ENCODE measurements around the gene NPIPB6. TPM values are rescaled to one million over a fixed set of nuclear protein-coding genes. Genes with fewer than 3 reads are reported as not detected.

Gene NPIPB6
- total and polyA plus RNA-seq, 2 experiments from 2014 or later = 1.5 to 1.8 TPM

DNA sequence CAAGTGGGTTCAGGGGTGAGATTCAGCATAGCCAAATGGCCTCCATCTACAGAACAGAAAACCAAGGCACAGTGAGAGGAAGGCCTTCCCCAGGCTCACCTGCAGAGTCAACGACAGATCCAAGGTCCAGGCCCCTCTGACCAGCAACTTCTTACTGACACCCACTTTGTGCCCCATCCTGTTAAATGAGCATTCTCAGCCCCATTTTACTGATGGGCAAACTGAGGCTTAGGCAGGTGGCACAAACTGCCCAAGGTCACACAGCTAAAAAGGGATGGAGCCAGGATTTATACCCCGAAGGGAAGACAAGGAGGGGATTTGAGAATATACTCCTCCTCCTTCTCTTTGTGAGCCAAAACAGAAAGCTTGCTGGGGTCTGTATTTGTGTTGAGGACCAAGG, 61.7 kb downstream of the NPIPB6 start (continued):
- TF ChIP-seq, protein P1, sequence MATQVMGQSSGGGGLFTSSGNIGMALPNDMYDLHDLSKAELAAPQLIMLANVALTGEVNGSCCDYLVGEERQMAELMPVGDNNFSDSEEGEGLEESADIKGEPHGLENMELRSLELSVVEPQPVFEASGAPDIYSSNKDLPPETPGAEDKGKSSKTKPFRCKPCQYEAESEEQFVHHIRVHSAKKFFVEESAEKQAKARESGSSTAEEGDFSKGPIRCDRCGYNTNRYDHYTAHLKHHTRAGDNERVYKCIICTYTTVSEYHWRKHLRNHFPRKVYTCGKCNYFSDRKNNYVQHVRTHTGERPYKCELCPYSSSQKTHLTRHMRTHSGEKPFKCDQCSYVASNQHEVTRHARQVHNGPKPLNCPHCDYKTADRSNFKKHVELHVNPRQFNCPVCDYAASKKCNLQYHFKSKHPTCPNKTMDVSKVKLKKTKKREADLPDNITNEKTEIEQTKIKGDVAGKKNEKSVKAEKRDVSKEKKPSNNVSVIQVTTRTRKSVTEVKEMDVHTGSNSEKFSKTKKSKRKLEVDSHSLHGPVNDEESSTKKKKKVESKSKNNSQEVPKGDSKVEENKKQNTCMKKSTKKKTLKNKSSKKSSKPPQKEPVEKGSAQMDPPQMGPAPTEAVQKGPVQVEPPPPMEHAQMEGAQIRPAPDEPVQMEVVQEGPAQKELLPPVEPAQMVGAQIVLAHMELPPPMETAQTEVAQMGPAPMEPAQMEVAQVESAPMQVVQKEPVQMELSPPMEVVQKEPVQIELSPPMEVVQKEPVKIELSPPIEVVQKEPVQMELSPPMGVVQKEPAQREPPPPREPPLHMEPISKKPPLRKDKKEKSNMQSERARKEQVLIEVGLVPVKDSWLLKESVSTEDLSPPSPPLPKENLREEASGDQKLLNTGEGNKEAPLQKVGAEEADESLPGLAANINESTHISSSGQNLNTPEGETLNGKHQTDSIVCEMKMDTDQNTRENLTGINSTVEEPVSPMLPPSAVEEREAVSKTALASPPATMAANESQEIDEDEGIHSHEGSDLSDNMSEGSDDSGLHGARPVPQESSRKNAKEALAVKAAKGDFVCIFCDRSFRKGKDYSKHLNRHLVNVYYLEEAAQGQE (IDR thresholded peaks at IDR 0.05; ENCODE audit: unreplicated experiment) = no peak
- TF ChIP-seq CREB1 (CRISPR knock-in tag; IDR thresholded peaks at IDR 0.05; ENCODE audit: low read depth) = no peak

DNA sequence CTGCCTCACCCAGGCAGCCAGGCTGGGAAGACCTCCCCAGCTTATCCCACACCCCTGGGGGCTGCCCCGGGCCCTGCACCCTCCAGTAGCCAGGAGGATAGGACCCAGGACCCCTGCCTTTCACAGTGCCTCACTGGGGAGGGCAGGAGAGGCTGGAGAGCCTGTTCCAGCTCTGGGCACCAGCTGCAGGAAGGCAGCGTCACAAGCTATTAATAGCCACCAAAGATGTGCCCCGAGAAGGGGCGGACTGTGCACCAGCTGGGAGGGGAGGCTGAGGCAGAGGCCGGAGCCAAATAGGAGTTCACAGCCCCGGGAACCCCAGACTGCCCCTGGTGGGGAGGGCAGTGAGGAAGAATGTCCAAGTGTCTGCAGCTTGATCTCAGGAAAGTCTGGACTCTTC, 62.2 kb downstream of the NPIPB6 start:
- Histone ChIP-seq H4K20me1 (replicated peaks; ENCODE audit: insufficient read depth) (peaks cover 53% of the 10 kb centered on the region), H3K79me2 (replicated peaks; ENCODE audit: insufficient read depth) (peaks cover 88% of the 10 kb centered on the region), H3K4me2 (no peak overlapping the region), H3K4me1 (ENCODE audit: insufficient read depth) (peaks cover 11% of the 10 kb centered on the region), H3F3A (replicated peaks; ENCODE audit: low read depth) (0 out of 2 replicates have a peak, but pooled peaks cover 7% of the 10 kb centered on the region), H2AFZ (no peak overlapping the region), H3K9me2 (ENCODE audit: insufficient read depth) (no peaks in the 10 kb centered on the region), H3K27me3 (ENCODE audit: insufficient read depth) (no peaks in the 10 kb centered on the region), H3K36me3 (ENCODE audit: insufficient read depth) (peaks cover 7% of the 10 kb centered on the region; the same call in 1 of the 2 replicates), H3K27ac (ENCODE audit: low read depth) (no peak overlapping the region), H3K4me3 (no peak overlapping the region)
- no peaks in the 10 kb centered on the region for H3K9me3 Mint-ChIP-seq
- H3K27me3 Mint-ChIP-seq (ENCODE audit: insufficient read depth, low read depth, poor library complexity) = peaks cover 11% of the 10 kb centered on the region
- H3K4me3 Mint-ChIP-seq = no peak overlapping the region
- ATAC-seq (no peak), DNase-seq (ENCODE audit: low spot score) (no peak)
- peaks cover 53% of the 10 kb centered on the region for H3K36me3 Mint-ChIP-seq (ENCODE audit: low read depth)
- H3K4me1 Mint-ChIP-seq = peaks cover 28% of the 10 kb centered on the region
- H3K27ac Mint-ChIP-seq = no peak overlapping the region
- TF ChIP-seq, protein P2, sequence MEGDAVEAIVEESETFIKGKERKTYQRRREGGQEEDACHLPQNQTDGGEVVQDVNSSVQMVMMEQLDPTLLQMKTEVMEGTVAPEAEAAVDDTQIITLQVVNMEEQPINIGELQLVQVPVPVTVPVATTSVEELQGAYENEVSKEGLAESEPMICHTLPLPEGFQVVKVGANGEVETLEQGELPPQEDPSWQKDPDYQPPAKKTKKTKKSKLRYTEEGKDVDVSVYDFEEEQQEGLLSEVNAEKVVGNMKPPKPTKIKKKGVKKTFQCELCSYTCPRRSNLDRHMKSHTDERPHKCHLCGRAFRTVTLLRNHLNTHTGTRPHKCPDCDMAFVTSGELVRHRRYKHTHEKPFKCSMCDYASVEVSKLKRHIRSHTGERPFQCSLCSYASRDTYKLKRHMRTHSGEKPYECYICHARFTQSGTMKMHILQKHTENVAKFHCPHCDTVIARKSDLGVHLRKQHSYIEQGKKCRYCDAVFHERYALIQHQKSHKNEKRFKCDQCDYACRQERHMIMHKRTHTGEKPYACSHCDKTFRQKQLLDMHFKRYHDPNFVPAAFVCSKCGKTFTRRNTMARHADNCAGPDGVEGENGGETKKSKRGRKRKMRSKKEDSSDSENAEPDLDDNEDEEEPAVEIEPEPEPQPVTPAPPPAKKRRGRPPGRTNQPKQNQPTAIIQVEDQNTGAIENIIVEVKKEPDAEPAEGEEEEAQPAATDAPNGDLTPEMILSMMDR (conservative IDR thresholded peaks at IDR 0.05; ENCODE audit: low read depth in 2 of 2) = no peak
- TF ChIP-seq EZH2phosphoT487 (IDR thresholded peaks at IDR 0.05; ENCODE audit: unreplicated experiment) (no peak), ZNF331 (CRISPR knock-in tag; IDR thresholded peaks at IDR 0.05; ENCODE audit: low read depth) (no peak), POLR2AphosphoS5 (IDR thresholded peaks at IDR 0.05; ENCODE audit: low read depth) (no peak), JUNB (IDR thresholded peaks at IDR 0.05; ENCODE audit: unreplicated experiment) (no peak), ZNF114 (CRISPR knock-in tag; IDR thresholded peaks at IDR 0.05) (no peak), STAT1 (IDR thresholded peaks at IDR 0.05; ENCODE audit: unreplicated experiment) (no peak)
- TF ChIP-seq, protein P1 (IDR thresholded peaks at IDR 0.05; ENCODE audit: unreplicated experiment) = no peak
- TF ChIP-seq, protein P3, sequence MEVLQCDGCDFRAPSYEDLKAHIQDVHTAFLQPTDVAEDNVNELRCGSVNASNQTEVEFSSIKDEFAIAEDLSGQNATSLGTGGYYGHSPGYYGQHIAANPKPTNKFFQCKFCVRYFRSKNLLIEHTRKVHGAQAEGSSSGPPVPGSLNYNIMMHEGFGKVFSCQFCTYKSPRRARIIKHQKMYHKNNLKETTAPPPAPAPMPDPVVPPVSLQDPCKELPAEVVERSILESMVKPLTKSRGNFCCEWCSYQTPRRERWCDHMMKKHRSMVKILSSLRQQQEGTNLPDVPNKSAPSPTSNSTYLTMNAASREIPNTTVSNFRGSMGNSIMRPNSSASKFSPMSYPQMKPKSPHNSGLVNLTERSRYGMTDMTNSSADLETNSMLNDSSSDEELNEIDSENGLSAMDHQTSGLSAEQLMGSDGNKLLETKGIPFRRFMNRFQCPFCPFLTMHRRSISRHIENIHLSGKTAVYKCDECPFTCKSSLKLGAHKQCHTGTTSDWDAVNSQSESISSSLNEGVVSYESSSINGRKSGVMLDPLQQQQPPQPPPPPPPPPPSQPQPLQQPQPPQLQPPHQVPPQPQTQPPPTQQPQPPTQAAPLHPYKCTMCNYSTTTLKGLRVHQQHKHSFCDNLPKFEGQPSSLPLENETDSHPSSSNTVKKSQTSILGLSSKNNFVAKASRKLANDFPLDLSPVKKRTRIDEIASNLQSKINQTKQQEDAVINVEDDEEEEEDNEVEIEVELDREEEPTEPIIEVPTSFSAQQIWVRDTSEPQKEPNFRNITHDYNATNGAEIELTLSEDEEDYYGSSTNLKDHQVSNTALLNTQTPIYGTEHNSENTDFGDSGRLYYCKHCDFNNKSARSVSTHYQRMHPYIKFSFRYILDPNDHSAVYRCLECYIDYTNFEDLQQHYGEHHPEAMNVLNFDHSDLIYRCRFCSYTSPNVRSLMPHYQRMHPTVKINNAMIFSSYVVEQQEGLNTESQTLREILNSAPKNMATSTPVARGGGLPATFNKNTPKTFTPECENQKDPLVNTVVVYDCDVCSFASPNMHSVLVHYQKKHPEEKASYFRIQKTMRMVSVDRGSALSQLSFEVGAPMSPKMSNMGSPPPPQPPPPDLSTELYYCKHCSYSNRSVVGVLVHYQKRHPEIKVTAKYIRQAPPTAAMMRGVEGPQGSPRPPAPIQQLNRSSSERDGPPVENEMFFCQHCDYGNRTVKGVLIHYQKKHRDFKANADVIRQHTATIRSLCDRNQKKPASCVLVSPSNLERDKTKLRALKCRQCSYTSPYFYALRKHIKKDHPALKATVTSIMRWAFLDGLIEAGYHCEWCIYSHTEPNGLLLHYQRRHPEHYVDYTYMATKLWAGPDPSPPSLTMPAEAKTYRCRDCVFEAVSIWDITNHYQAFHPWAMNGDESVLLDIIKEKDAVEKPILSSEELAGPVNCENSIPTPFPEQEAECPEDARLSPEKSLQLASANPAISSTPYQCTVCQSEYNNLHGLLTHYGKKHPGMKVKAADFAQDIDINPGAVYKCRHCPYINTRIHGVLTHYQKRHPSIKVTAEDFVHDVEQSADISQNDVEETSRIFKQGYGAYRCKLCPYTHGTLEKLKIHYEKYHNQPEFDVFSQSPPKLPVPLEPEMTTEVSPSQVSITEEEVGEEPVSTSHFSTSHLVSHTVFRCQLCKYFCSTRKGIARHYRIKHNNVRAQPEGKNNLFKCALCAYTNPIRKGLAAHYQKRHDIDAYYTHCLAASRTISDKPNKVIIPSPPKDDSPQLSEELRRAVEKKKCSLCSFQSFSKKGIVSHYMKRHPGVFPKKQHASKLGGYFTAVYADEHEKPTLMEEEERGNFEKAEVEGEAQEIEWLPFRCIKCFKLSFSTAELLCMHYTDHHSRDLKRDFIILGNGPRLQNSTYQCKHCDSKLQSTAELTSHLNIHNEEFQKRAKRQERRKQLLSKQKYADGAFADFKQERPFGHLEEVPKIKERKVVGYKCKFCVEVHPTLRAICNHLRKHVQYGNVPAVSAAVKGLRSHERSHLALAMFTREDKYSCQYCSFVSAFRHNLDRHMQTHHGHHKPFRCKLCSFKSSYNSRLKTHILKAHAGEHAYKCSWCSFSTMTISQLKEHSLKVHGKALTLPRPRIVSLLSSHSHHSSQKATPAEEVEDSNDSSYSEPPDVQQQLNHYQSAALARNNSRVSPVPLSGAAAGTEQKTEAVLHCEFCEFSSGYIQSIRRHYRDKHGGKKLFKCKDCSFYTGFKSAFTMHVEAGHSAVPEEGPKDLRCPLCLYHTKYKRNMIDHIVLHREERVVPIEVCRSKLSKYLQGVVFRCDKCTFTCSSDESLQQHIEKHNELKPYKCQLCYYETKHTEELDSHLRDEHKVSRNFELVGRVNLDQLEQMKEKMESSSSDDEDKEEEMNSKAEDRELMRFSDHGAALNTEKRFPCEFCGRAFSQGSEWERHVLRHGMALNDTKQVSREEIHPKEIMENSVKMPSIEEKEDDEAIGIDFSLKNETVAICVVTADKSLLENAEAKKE (CRISPR knock-in tag; IDR thresholded peaks at IDR 0.05) = no peak
